Coronary artery (tissue), 2 donors: ENCODE results near the gene EDDM3A.
"Not testable (repeated sequence)": the region's sequence is repeated elsewhere in the genome, so short reads cannot be mapped to it uniquely, and the experiment has no call there.

ENCODE experiments used
- DNase-seq: peaks from one replicate; pipeline ENCODE4 v3.0.0-alpha.2; 2017; ENCODE audit warnings: low spot score
- H3K27ac ChIP-seq, 2 donors: fragments of 200-600 bp; sonication (generic); one replicate each; pipeline ENCODE4 v1.5.1; 2016 to 2019
- H3K4me3 ChIP-seq: fragments of 200-600 bp; sonication (generic); 2 replicates; pipeline ENCODE4 v1.5.1; 2016; ENCODE audit warnings: mild to moderate bottlenecking, moderate library complexity
- CTCF ChIP-seq: fragments of 200-600 bp; sonication (generic); IDR thresholded peaks from one replicate; pipeline ENCODE4 v1.5.1; 2019; ENCODE audit warnings: antibody characterized with exemption

EDDM3A gene

GRCh38 chr14:20748439-20748838, 2.8 kb downstream of the EDDM3A start:
- DNase-seq, result no peak
- Histone ChIP-seq H3K27ac (no peak overlapping the region), H3K4me3 (no peak overlapping the region)
- no peak for TF ChIP-seq CTCF

GRCh38 chr14:20750194-20750593, 4.5 kb downstream of the EDDM3A start:
- Histone ChIP-seq H3K27ac (no peak overlapping the region), H3K4me3 (no peak overlapping the region)
- no peak for DNase-seq
- TF ChIP-seq CTCF, result no peak

- no peak for TF ChIP-seq CTCF
- no peak for DNase-seq
- H3K27ac ChIP-seq, result no peak overlapping the region
- no peak overlapping the region for H3K4me3 ChIP-seq
Observed at GRCh38 chr14:20751963-20752562, 6.4 kb downstream of the EDDM3A start.

- no peak overlapping the region for H3K4me3 ChIP-seq
- no peak for DNase-seq
- no peak overlapping the region for H3K27ac ChIP-seq
- TF ChIP-seq CTCF, result no peak
Observed at GRCh38 chr14:20754308-20754707, 8.6 kb downstream of the EDDM3A start.

- Histone ChIP-seq H3K27ac (no peak overlapping the region), H3K4me3 (no peak overlapping the region)
- TF ChIP-seq CTCF, result no peak
- no peak for DNase-seq
Observed at GRCh38 chr14:20755037-20755436, 9.3 kb downstream of the EDDM3A start.

- Histone ChIP-seq H3K4me3 (no peak overlapping the region), H3K27ac (no peak overlapping the region)
- TF ChIP-seq CTCF, result no peak
- DNase-seq, result no peak
Observed at GRCh38 chr14:20757965-20758364, 12.3 kb downstream of the EDDM3A start.

GRCh38 chr14:20759465-20759864, 13.8 kb downstream of the EDDM3A start:
- not testable (repeated sequence) for H3K4me3 ChIP-seq, DNase-seq, H3K27ac ChIP-seq

GRCh38 chr14:20760950-20761349, 15.3 kb downstream of the EDDM3A start:
- no peak for DNase-seq

More at GRCh38 chr14:20760950-20761349, 15.3 kb downstream of the EDDM3A start:
- no peak for TF ChIP-seq CTCF
- Histone ChIP-seq H3K27ac (no peak overlapping the region), H3K4me3 (no peak overlapping the region)
